Fibroblast of skin of left biceps (primary cell): ENCODE measurements around the gene OR5AR1.
"Not testable (repeated sequence)": the region's sequence is repeated elsewhere in the genome, so short reads cannot be mapped to it uniquely, and the experiment has no call there.

Source experiments
- DNase-seq, 2 experiments: peaks; one replicate each; pipeline ENCODE4 v3.0.0-alpha.2; 2013; ENCODE audit warnings: low read depth in 2 of 2

OR5AR1 gene

GRCh38 chr11:56663386-56663785 is at the start of gene OR5AR1:
Gene OR5AR1 (plus strand): TSS chr11:56663686. CDS start chr11:56663686, 0 bp downstream.
- DNase-seq = no peak

- DNase-seq = no peak
Observed at GRCh38 chr11:56624661-56625110, 38.8 kb upstream of the OR5AR1 start.

- no peak for DNase-seq
Observed at GRCh38 chr11:56625946-56626345, 37.5 kb upstream of the OR5AR1 start.

GRCh38 chr11:56632329-56632728 is 31.2 kb upstream of the OR5AR1 start:
- no peak for DNase-seq

GRCh38 chr11:56636861-56637260 is 26.6 kb upstream of the OR5AR1 start:
- no peak for DNase-seq

GRCh38 chr11:56637500-56637899 is 26.0 kb upstream of the OR5AR1 start:
- no peak for DNase-seq

GRCh38 chr11:56642339-56642738 is 21.1 kb upstream of the OR5AR1 start, which contains the start of gene OR5AP2:
Gene OR5AP2 (minus strand): TSS chr11:56642439. CDS start chr11:56642439, 0 bp downstream.
- DNase-seq = no peak

- DNase-seq = no peak
Observed at GRCh38 chr11:56659755-56660154, 3.7 kb upstream of the OR5AR1 start.

GRCh38 chr11:56670984-56671383 is 7.5 kb downstream of the OR5AR1 start:
- DNase-seq = no peak

GRCh38 chr11:56688554-56689100 is 25.1 kb downstream of the OR5AR1 start:
- DNase-seq = no peak

- not testable (repeated sequence) for DNase-seq
Observed at GRCh38 chr11:56691179-56691578, 27.7 kb downstream of the OR5AR1 start.

GRCh38 chr11:56693428-56693827 is 29.9 kb downstream of the OR5AR1 start:
- no peak for DNase-seq

GRCh38 chr11:56698795-56699194 is 35.3 kb downstream of the OR5AR1 start, which contains the start of gene OR9G1:
Gene OR9G1 (plus strand): TSS chr11:56699095. CDS start chr11:56700388, 1,293 bp downstream.
- no peak for DNase-seq

GRCh38 chr11:56700242-56700913 is 36.9 kb downstream of the OR5AR1 start:
- no peak for DNase-seq

- no peak for DNase-seq
Observed at GRCh38 chr11:56700914-56701485, 37.5 kb downstream of the OR5AR1 start.

- no peak for DNase-seq
Observed at GRCh38 chr11:56705784-56706396, 42.4 kb downstream of the OR5AR1 start.

GRCh38 chr11:56706486-56706885 is 43.0 kb downstream of the OR5AR1 start:
- no peak for DNase-seq

- DNase-seq = no peak
Observed at GRCh38 chr11:56714206-56714605, 50.7 kb downstream of the OR5AR1 start.
